GM12878 (cell line): ENCODE measurements around the gene TLE3. TPM values are rescaled to one million over a fixed set of nuclear protein-coding genes. Genes with fewer than 3 reads are reported as not detected.

Source experiments
- BACH1 ChIP-seq: fragments of 450-650 bp; IDR thresholded peaks from 2 replicates; pipeline ENCODE4 v1.6.1; 2017; ENCODE audit warnings: mild to moderate bottlenecking, borderline replicate concordance
- BCL11A ChIP-seq: IDR thresholded peaks from 2 replicates; pipeline ENCODE4 v1.6.1; 2011; ENCODE audit warnings: low read depth, low read length
- BRCA1 ChIP-seq: IDR thresholded peaks from 2 replicates; pipeline ENCODE4 v1.6.1; 2011; ENCODE audit warnings: low read depth, low read length, improper control_type of control experiment
- CHD1 ChIP-seq: IDR thresholded peaks from 2 replicates; pipeline ENCODE4 v1.6.1; 2012; ENCODE audit warnings: low read depth, low read length, improper control_type of control experiment
- CHD4 ChIP-seq: fragments of 200-600 bp; sonication (generic); IDR thresholded peaks from 2 replicates; pipeline ENCODE4 v1.6.1; 2016; ENCODE audit warnings: mild to moderate bottlenecking
- DPF2 ChIP-seq: fragments of 450-650 bp; IDR thresholded peaks from 2 replicates; pipeline ENCODE4 v1.6.1; 2017; ENCODE audit warnings: mild to moderate bottlenecking
- ESRRA ChIP-seq: IDR thresholded peaks from 2 replicates; pipeline ENCODE4 v1.6.1; 2012; ENCODE audit warnings: mild to moderate bottlenecking, low read length, improper control_type of control experiment
- IKZF2 ChIP-seq, 2 experiments: fragments of 450-650 bp; IDR thresholded peaks; 2 replicates each; pipeline ENCODE4 v1.6.1; 2017; ENCODE audit warnings: mild to moderate bottlenecking in 2 of 2, moderate library complexity in 2 of 2
- MEF2B ChIP-seq: fragments of 450-650 bp; IDR thresholded peaks from 2 replicates; pipeline ENCODE4 v1.6.1; 2018; ENCODE audit warnings: mild to moderate bottlenecking, moderate library complexity; ENCODE audit not compliant: partially characterized antibody, poor library complexity, severe bottlenecking
- POLR2A ChIP-seq: IDR thresholded peaks from 2 replicates; pipeline ENCODE4 v1.6.1; 2011; ENCODE audit warnings: low read depth, mild to moderate bottlenecking, low read length
- PRDM15 ChIP-seq: fragments of 450-650 bp; formaldehyde crosslinking; IDR thresholded peaks from 2 replicates; pipeline ENCODE4 v1.4.0; 2020; ENCODE audit warnings: mild to moderate bottlenecking, moderate library complexity
- RELA ChIP-seq: fragments of 450-650 bp; IDR thresholded peaks from 2 replicates; pipeline ENCODE4 v1.8.0; 2014; ENCODE audit warnings: borderline replicate concordance; ENCODE audit not compliant: partially characterized antibody
- RUNX3 ChIP-seq: IDR thresholded peaks from 2 replicates; pipeline ENCODE4 v1.6.1; 2012; ENCODE audit warnings: low read length, inconsistent platforms
- SMAD5 ChIP-seq: IDR thresholded peaks from 2 replicates; pipeline ENCODE4 v1.6.1; 2016; ENCODE audit warnings: antibody characterized with exemption, low read depth
- ZBTB33 ChIP-seq: fragments of 450-650 bp; IDR thresholded peaks from 2 replicates; pipeline ENCODE4 v1.6.1; 2017; ENCODE audit warnings: mild to moderate bottlenecking
- ZNF592 ChIP-seq: fragments of 450-650 bp; IDR thresholded peaks from 2 replicates; pipeline ENCODE4 v1.6.1; 2017; ENCODE audit warnings: mild to moderate bottlenecking, moderate library complexity
- ZNF622 ChIP-seq: fragments of 450-650 bp; IDR thresholded peaks from 2 replicates; pipeline ENCODE4 v1.6.1; 2017; ENCODE audit warnings: mild to moderate bottlenecking, inconsistent platforms
- ZNF687 ChIP-seq: fragments of 450-650 bp; IDR thresholded peaks from 2 replicates; pipeline ENCODE4 v1.6.1; 2017; ENCODE audit warnings: mild to moderate bottlenecking, moderate library complexity
- polyA plus RNA-seq, 11 experiments: library from polyadenylated mRNA; depleted of rRNA in 4 of 11; unstranded in 6 of 11; stranded (reverse) in 5 of 11; fragments of >200 nt; fragmentation: Nextera tagmentation in 4 of 11; fragmentation: Illumina TruSeq in 1 of 11; extraction: Ambion mirVana in 4 of 11; extraction: Trizol in 1 of 11; gene quantifications; 1 replicate in 1 of 11; 2 replicates in 10 of 11; pipeline versions ENCODE4 v1.2.1 to v1.2.3, GENCODE V29; 2011 to 2016; ENCODE audit warnings: inconsistent platforms in 2 of 11, missing spikeins in 2 of 11, low read depth in 1 of 11
- total RNA-seq, 4 experiments: library from RNA; depleted of rRNA in 3 of 4; stranded (reverse); fragments of >200 nt in 3 of 4; fragmentation: Illumina TruSeq in 1 of 4; extraction: Trizol in 1 of 4; gene quantifications; 2 replicates each; pipeline versions ENCODE4 v1.2.1 to v1.2.3, GENCODE V29; 2013 to 2021

The TLE3 gene
- total and polyA plus RNA-seq, 10 of the 15 experiments (the other 5 are each of a cell fraction or from before 2014, with no cell fraction given): 1.2 to 65.5 (median 9.7) TPM

- no peak for TF ChIP-seq ZNF687
- peak; percentile 97 for TF ChIP-seq DPF2
- TF ChIP-seq CHD4: no peak
- no peak for TF ChIP-seq PRDM15
- TF ChIP-seq ZNF592: no peak
- peak; percentile 25 for TF ChIP-seq RELA
- peak; percentile 84 for TF ChIP-seq IKZF2 (IDR thresholded peaks at IDR 0.05)
- peak; percentile 79 for TF ChIP-seq POLR2A
- TF ChIP-seq BRCA1: no peak
- TF ChIP-seq BACH1: peak; percentile 40; the same call in 1 of the 2 replicates
- no peak for TF ChIP-seq ZNF622
- no peak for TF ChIP-seq ZBTB33
- TF ChIP-seq MEF2B: peak; percentile 89
- peak; percentile 99 for TF ChIP-seq RUNX3
- TF ChIP-seq CHD1: no peak
- TF ChIP-seq ESRRA: no peak
- no peak for TF ChIP-seq SMAD5
- peak; percentile 87 for TF ChIP-seq BCL11A
Observed at GRCh38 chr15:70014860-70015490, 82.7 kb downstream of the TLE3 start (continued).
